Tibial nerve (tissue), 4 donors: ENCODE data around the gene NAP1L4.

Experiments used
- EP300 ChIP-seq, 2 donors: sonication (generic); formaldehyde crosslinking; IDR thresholded peaks; one replicate each; pipeline ENCODE4 v1.6.1; 2017; ENCODE audit warnings: antibody characterized with exemption in 2 of 2, mild to moderate bottlenecking in 1 of 2
- POLR2A ChIP-seq, 2 donors: fragments of 450-650 bp; IDR thresholded peaks; one replicate each; pipeline ENCODE4 v1.6.1; 2017; ENCODE audit warnings: antibody characterized with exemption in 2 of 2, mild to moderate bottlenecking in 2 of 2, moderate library complexity in 2 of 2
- TF ChIP-seq, protein P1 (sequence below), 5 experiments: fragments of 200-600 bp in 3 of 5; fragments of 450-650 bp in 2 of 5; sonication (generic) in 3 of 5; IDR thresholded peaks; one replicate each; pipeline ENCODE4 v1.5.1; 2016 to 2019; ENCODE audit warnings: antibody characterized with exemption in 5 of 5, mild to moderate bottlenecking in 3 of 5, moderate library complexity in 2 of 5

DNA sequence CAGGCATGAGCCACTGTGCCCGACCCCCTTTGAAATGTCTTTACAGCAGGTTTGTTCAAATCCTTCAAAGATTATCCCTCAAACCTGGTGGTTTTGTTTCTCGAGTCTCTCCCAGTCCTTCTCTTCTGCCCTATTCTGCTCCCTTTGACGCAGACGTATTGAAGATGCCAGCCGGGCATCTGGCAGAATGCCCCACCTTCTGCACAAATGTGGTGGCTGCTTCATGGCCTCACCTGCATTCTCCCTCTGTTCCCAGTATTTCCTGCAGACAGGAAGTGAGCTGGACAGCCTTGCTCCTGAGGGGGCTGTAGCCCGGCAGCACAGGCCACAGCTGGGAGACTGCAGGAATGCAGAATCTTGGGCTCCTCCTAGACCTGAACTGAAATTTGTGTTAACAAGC lies 4.8 kb upstream of the NAP1L4 start:
- TF ChIP-seq, protein P1, sequence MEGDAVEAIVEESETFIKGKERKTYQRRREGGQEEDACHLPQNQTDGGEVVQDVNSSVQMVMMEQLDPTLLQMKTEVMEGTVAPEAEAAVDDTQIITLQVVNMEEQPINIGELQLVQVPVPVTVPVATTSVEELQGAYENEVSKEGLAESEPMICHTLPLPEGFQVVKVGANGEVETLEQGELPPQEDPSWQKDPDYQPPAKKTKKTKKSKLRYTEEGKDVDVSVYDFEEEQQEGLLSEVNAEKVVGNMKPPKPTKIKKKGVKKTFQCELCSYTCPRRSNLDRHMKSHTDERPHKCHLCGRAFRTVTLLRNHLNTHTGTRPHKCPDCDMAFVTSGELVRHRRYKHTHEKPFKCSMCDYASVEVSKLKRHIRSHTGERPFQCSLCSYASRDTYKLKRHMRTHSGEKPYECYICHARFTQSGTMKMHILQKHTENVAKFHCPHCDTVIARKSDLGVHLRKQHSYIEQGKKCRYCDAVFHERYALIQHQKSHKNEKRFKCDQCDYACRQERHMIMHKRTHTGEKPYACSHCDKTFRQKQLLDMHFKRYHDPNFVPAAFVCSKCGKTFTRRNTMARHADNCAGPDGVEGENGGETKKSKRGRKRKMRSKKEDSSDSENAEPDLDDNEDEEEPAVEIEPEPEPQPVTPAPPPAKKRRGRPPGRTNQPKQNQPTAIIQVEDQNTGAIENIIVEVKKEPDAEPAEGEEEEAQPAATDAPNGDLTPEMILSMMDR (IDR thresholded peaks at IDR 0.05): no peak
- TF ChIP-seq EP300 (IDR thresholded peaks at IDR 0.05) (no peak), POLR2A (IDR thresholded peaks at IDR 0.05) (no peak)
